ENCODE measurements around the gene GP9.
"Not testable (repeated sequence)": the region's sequence is repeated elsewhere in the genome, so short reads cannot be mapped to it uniquely, and the experiment has no call there.

GP9 gene

GRCh38 chr3:129047553-129047839 is 13.1 kb upstream of the GP9 start:
- DNase-seq (ENCODE audit: extremely low read depth in 1 of 2, low read depth in 1 of 2), result no peak

GRCh38 chr3:129050556-129051295 is 9.9 kb upstream of the GP9 start:
- no peak for DNase-seq (ENCODE audit: extremely low read depth in 1 of 2, low read depth in 1 of 2)

DNA sequence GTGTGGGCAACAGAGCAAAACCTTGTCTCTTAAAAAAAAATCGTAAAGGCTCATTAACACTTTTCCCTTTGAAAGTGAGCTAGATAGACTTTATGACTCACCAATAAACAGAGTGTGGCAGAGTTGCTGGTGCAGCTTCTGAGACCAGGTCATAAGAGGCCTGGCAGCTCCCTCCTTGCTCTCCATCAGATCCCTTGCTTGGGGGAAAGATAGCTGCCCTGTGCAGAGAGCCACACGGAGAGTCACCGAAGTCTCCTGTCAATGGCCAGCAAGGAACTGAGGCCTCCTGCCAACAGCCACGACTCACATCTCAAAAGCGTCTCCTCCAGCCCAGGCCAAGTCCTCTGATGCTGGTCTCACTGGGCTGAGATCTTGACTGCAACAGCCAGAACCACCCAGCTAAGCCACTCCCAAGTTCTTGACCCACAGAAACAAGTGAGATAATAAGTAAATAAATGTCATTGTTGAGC is 8.7 kb upstream of the GP9 start:
- no peak for DNase-seq (ENCODE audit: extremely low read depth in 1 of 2, low read depth in 1 of 2)

DNA sequence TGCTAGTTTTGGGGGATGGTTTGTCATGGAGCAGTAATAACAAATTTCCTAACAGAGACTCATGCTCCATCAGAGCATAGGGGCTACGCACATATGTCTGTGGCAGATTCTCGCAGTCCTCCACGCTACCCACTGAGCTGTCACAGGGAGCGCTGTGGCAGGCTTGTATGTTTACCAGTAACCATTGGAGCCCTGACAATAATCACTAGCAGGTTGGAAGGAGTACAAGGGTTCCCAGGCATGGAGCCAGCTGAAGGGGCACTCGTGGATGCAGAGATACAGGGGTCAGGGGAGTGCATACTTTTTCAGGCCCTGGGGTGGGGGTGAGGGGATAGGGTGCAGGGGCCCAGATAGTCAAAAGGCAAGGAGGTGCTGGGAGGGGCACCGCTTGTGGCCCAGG is 7.9 kb upstream of the GP9 start:
- no peak for DNase-seq (ENCODE audit: extremely low read depth in 1 of 2, low read depth in 1 of 2)

DNA sequence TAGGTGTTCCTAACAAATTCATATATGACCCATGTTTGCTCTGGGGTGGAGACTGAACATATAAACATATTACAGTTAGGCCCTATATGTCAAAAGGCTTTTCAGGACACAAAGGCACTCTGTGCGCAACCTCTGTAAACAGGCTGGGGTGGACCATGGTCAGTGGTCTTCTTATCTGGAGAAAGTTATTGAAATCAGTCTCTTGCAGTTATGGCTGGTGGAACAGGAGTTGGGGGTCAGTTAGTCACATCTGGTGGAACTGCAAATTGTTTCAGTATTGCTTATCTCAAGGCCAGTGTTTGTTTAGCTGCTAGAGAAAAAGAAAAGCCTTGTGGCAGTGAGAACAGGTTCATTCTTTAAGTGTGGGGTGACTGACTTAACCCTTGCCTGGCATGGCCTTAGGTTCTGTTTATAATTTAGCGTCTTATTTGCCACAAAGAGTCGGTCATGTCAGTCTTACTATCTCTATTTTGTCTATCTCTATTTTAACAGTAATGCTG is 5.9 kb upstream of the GP9 start:
- DNase-seq (ENCODE audit: extremely low read depth in 1 of 2, low read depth in 1 of 2), result no peak

DNA sequence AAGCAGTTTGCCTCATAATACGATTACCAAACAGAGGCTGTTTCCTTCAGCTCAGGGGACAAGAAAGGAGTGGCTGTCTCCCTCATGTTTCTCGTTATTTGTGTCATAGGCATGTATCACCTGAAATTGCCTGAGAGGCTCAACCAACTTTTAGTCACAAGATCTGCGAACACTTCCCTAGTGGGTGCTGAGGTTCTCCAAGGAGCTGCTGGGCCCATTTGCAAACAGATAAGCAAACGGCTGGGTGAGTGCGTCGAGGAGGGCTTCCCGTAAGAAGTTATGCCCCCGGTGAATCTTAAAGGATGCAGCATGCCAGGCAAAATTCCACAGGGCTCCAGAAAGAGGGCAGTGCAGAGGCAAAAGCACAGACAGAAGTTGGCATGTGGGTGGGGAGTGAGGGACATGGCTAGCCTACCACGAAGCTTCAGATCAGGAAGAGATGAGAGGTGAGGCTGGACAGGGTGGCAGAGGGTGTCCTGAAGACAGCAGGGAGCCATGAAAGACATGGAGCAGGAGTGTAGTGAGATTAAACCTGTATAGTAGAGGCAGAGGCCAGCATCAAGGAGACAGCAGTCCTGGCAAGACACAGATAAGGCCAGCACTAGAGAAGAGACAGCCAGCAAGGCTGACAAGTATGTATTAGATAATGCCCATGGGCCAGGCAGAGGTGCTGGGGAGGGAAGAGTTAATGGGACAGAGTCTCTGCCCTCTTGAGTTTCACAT is 4.0 kb upstream of the GP9 start:
- no peak for DNase-seq (ENCODE audit: extremely low read depth in 1 of 2, low read depth in 1 of 2)

GRCh38 chr3:129057249-129057648 is 3.3 kb upstream of the GP9 start:
- no peak for DNase-seq (ENCODE audit: extremely low read depth in 1 of 2, low read depth in 1 of 2)

DNA sequence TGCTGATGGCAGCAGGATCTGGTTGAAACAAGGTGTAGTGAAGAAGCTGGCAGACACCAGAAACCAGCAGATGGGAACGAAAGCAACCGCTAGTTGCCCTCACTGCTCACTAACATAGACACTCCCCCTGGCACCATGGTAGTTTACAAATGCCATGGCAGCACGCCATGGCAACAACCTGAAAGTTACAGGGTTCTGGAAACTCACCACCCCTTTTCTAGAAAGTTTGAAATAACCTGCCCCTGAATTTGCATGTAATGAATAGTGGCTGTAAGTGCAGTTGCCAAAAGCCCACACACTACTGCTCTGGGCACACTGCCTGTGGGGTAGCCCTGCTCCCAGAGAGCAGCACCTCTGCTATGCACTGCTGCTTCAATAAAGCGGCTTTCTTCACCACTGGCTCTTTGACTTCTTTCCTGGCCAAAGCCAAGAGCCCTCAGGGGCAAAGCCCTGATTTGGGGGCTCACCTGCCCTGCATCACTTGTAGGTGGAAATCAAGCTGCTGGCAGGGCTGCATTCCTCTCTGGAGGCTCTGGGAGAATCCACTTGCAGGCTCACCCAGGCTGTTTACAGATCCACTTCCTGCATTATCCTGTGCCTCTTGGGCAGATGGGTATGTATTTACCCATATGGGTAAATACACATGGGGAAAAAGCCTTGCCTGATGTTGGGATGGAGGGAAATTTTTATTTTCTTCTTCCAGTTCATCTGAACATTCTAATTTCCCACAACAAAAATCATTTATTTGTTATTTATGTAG is 2.0 kb upstream of the GP9 start:
- DNase-seq (ENCODE audit: extremely low read depth in 1 of 2, low read depth in 1 of 2), result no peak

GRCh38 chr3:129059311-129059958 is 1.1 kb upstream of the GP9 start:
- DNase-seq (ENCODE audit: extremely low read depth in 1 of 2, low read depth in 1 of 2), result no peak

DNA sequence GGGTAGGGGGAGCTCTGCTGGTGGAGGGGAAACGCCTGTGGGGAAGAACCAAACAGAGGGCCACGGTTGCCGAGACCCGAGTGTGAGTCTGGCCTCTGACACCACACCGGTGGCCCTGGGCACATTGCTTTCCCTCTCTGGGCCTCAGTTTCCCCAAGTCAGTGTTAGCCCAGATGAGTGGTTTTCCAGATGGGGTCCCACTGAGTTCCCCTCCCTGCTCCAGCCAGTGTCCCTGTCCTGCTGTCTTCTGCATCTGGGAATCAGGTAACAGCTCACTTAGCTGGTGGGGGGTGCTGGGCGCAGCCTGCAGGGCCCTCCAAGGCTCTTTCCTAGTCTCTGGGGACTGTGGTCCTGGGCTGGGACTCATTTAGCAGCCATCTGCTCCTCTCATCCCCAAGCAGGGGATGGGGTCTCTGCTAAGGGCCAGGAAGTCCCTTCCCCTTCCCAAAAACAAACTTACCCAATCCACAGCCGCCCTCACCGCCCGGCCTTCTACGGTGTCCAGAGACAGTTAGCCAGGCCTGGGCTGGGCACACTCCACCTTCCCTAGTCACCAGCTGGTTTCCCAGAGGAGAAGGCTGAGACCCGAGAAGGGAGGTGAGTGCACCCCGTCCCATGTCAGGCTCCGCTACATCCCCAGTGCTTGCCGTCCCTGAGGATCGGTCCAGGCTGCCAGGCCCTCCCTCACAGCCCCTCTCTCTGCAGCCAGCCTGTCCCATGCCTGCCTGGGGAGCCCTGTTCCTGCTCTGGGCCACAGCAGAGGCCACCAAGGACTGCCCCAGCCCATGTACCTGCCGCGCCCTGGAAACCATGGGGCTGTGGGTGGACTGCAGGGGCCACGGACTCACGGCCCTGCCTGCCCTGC is 676 bp downstream of the GP9 start:
- DNase-seq (ENCODE audit: extremely low read depth in 1 of 2, low read depth in 1 of 2), result no peak

DNA sequence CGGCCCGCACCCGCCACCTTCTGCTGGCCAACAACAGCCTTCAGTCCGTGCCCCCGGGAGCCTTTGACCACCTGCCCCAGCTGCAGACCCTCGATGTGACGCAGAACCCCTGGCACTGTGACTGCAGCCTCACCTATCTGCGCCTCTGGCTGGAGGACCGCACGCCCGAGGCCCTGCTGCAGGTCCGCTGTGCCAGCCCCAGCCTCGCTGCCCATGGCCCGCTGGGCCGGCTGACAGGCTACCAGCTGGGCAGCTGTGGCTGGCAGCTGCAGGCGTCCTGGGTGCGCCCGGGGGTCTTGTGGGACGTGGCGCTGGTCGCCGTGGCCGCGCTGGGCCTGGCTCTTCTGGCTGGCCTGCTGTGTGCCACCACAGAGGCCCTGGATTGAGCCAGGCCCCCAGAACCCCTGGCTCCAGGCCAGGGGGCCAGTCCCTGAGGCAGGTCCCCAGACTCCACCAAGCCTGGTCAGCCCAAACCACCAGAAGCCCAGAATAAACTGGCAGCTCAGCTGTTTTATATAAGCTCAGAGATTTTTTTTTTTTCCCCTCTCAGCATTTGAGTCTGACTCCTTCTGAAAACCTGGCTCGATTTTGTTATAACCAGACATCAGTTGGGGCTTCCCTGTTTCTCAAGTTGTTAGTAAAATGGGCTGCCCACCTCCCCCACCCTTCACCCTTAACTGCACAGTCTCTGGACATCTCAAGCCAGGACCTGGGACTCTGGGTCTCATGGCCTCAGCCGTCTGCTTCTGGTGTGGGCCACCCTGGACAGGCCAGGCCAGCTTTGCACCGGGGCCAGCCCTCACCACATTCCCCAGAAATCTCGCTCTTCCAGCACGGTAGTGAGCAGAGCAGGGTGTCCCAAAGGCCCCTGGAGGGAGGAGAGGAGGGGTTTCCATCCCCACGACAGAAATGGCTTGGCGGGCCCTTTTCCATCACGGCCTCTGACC is 1.6 kb downstream of the GP9 start:
- DNase-seq (ENCODE audit: extremely low read depth in 1 of 2, low read depth in 1 of 2), result no peak

DNA sequence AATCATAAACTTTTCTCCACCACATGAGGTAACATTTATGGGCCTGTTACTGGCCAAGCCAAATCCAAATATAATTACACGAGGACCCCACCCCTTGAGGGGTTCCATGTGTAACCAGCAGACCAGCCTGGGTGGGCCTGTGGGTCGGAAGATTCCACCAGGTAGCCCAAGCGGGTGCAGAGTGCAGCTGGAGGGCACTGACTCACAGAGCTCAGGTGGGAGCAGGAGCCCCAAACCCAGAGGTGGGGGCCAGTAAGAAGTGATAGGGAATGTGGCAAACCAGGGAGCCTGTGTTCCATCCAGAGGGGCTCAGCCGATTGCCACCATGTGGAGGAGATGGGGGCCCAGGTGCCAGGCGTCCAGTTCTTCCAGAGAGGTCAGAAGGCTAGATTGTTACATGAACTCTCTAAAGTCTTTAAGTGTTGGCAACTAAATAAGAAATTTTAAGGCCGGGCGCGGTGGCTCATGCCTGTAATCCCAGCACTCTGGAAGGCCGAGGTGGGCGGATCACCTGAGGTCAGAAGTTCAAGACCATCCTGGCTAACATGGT is 2.6 kb downstream of the GP9 start:
- no peak for DNase-seq (ENCODE audit: extremely low read depth in 1 of 2, low read depth in 1 of 2)

DNA sequence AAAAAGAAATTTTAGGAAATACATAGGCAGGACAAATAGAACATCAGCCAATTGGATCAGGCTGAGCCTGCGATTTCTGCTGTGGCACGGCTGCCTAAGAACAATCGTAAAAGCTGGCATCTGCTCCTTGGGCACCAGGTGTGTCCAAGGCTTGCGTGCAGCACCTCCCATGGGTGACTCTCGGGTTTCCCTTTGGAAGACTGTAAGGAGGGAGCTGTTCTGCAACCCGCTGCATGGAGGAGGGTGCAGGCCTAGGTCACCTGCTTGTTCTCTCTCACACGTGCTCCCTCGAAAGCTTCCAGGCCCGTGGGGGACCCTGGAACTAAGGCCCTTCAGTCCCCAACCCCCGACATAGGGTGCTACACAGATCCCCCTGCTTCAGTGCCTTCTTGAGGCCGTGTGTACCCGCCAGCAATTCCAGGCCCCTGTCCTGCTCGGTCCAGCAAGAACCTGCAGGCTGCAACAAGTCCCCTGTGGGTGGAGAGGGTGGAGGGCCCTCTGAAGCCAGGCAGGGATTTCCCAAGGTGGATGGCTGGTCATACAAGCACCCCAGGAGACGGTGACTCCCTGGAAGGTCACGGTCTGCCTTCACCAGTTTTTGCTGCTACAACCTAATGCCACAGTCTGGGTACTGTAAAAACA is 3.4 kb downstream of the GP9 start:
- DNase-seq (ENCODE audit: extremely low read depth in 1 of 2, low read depth in 1 of 2), result no peak

DNA sequence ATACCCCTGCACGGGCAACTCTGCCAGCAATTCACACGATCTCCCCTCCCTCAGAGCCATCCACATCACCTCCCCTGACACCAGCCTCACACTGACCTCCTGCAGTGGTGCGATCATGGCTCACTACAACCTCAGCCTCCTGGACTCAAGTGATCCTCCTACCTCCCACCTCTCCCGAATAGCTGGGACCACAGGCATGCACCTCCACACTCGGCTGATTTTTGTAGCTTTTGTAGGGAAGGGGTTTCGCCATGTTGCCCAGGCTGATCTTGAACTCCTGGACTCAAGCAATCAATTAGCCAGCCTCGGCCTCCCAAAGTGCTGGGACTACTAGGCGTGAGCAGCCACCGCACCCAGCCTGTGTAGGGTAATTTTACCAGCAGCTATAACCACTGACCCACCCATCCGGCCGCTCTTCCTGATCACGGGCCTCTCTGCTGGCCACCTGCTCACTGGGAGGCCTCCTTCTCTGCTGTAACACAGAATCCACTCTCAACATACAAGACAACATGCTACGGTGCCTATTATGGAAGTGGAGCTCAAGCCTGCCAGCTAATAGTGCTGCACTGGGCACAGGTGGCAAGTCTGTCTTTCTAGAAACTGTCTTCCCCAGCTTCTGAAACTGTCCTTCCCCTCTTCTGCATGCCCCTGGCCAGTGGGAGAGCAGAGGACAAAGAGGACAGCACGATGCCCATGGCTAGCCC is 4.6 kb downstream of the GP9 start:
- no peak for DNase-seq (ENCODE audit: extremely low read depth in 1 of 2, low read depth in 1 of 2)

DNA sequence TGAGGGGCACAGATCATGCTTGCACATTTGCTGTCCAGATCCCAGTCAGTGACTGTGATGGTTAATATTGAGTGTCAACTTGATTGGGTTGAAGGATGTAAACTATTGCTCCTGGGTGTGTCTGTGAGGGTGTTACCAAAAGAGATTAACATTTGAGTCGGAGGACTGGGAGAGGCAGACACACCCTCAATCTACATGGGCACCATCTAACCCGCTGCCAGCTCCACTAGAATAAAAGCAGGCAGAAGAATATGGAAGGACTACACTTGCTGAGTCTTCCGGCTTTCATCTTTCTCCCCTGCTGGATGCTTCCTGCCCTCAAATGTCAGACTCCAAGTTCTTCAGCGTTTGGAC is 5.1 kb downstream of the GP9 start:
- no peak for DNase-seq (ENCODE audit: extremely low read depth in 1 of 2, low read depth in 1 of 2)

DNA sequence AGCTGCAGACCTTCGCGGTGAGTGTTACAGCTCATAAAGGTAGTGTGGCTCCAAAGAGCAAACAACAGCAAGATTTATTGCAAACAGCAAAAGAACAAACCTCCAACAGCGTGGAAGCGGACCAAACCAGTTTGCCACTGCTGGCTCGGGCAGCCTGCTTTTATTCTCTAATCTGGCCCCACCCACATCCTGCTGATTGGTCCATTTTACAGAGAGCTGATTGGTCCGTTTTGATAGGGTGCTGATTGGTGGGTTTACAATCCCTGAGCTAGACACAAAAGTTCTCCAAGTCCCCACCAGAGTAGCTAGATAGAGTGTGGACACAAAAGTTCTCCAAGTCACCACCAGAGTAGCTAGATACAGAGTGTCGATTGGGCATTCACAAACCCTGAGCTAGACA is 7.1 kb downstream of the GP9 start:
- DNase-seq (ENCODE audit: extremely low read depth in 1 of 2, low read depth in 1 of 2), result not testable (repeated sequence)

DNA sequence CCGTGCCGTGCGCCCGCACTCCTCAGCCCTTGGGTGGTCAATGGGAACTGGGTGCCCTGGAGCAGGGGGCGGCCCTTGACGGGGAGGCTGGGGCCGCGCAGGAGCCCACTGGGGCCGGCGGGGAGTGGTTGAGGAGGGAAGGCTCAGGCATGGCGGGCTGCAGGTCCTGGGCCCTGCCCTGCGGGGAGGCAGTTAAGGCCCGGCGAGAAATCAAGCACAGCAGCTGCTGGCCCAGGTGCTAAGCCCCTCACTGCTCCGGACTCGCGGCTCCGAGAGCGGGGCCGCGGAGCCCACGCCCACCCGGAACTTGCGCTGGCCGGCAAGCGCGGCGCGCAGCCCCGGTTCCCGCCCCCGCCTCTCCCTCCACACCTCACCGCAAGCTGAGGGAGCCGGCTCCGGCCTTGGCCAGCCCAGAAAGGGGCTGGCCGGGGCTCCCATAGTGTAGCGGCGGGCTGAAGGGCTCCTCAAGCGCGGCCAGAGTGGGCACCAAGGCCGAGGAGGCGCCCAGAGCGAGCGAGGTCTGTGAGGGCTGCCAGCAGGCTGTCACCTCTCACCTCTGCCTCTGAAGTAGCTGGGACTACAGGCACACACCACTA is 7.8 kb downstream of the GP9 start:
- DNase-seq (ENCODE audit: extremely low read depth in 1 of 2, low read depth in 1 of 2), result no peak
